Measurements from ENCODE around the gene SLPI.

The SLPI gene

GRCh38 chr20:45211569-45212474, 42.5 kb downstream of the SLPI start:
- Histone ChIP-seq H3K4me2 (ENCODE audit: insufficient read depth, low read length) (no peak overlapping the region), H3K9me3 (ENCODE audit: insufficient read depth, low read length, severe bottlenecking) (no peaks in the 10 kb centered on the region), H3K27me3 (ENCODE audit: insufficient read depth, low read length, poor library complexity) (peaks cover 20% of the 10 kb centered on the region), H3K79me2 (ENCODE audit: insufficient read depth, low read length) (no peaks in the 10 kb centered on the region), H3K27ac (ENCODE audit: low read length) (no peak overlapping the region), H3K4me1 (ENCODE audit: insufficient read depth, low read length) (no peaks in the 10 kb centered on the region), H3K36me3 (ENCODE audit: insufficient read depth, low read length) (no peaks in the 10 kb centered on the region), H2AFZ (ENCODE audit: low read depth, low read length) (no peak overlapping the region), H3K9ac (ENCODE audit: low read depth, low read length) (no peak overlapping the region), H3K4me3 (ENCODE audit: low read depth in 1 of 2, low read length in 2 of 2) (no peak overlapping the region), H4K20me1 (ENCODE audit: insufficient read depth, low read length) (no peaks in the 10 kb centered on the region)
- TF ChIP-seq CTCF (IDR thresholded peaks at IDR 0.05; ENCODE audit: borderline replicate concordance, extremely low read depth, low read length, poor library complexity, severe bottlenecking) (no peak), EZH2 (IDR thresholded peaks at IDR 0.05; ENCODE audit: borderline replicate concordance, low read depth, low read length, severe bottlenecking) (no peak)
- no peak for ATAC-seq (ENCODE audit: insufficient read depth, low read depth)
- DNase-seq = no peak

GRCh38 chr20:45209924-45210323, 44.4 kb downstream of the SLPI start:
- H3K4me1 ChIP-seq (ENCODE audit: insufficient read depth, low read length) = no peaks in the 10 kb centered on the region
- no peak overlapping the region for H2AFZ ChIP-seq (ENCODE audit: low read depth, low read length)
- H3K9me3 ChIP-seq (ENCODE audit: insufficient read depth, low read length, severe bottlenecking) = no peaks in the 10 kb centered on the region
- peaks cover 32% of the 10 kb centered on the region for H3K27me3 ChIP-seq (ENCODE audit: insufficient read depth, low read length, poor library complexity)
- H3K36me3 ChIP-seq (ENCODE audit: insufficient read depth, low read length) = no peaks in the 10 kb centered on the region
- DNase-seq (no peak), ATAC-seq (ENCODE audit: insufficient read depth, low read depth) (no peak)
- H3K4me3 ChIP-seq (ENCODE audit: low read depth in 1 of 2, low read length in 2 of 2) = no peak overlapping the region
- no peak overlapping the region for H3K4me2 ChIP-seq (ENCODE audit: insufficient read depth, low read length)
- H3K79me2 ChIP-seq (ENCODE audit: insufficient read depth, low read length) = no peaks in the 10 kb centered on the region
- H4K20me1 ChIP-seq (ENCODE audit: insufficient read depth, low read length) = no peaks in the 10 kb centered on the region
- no peak overlapping the region for H3K9ac ChIP-seq (ENCODE audit: low read depth, low read length)
- TF ChIP-seq EZH2 (IDR thresholded peaks at IDR 0.05; ENCODE audit: borderline replicate concordance, low read depth, low read length, severe bottlenecking) (no peak), CTCF (IDR thresholded peaks at IDR 0.05; ENCODE audit: borderline replicate concordance, extremely low read depth, low read length, poor library complexity, severe bottlenecking) (no peak)
- H3K27ac ChIP-seq (ENCODE audit: low read length) = no peak overlapping the region

GRCh38 chr20:45206725-45207124, 47.6 kb downstream of the SLPI start, which contains the start of gene SEMG1:
TSS of gene SEMG1 (plus strand) at chr20:45207033. CDS start at chr20:45207054, 21 bp downstream.
- Histone ChIP-seq H3K27me3 (ENCODE audit: insufficient read depth, low read length, poor library complexity) (peaks cover 28% of the 10 kb centered on the region), H3K4me3 (ENCODE audit: low read depth in 1 of 2, low read length in 2 of 2) (no peak within 1 kb of the TSS), H3K4me2 (ENCODE audit: insufficient read depth, low read length) (no peak within 1 kb of the TSS), H3K79me2 (ENCODE audit: insufficient read depth, low read length) (no peaks in the 10 kb centered on the region), H3K9ac (ENCODE audit: low read depth, low read length) (no peak within 1 kb of the TSS), H2AFZ (ENCODE audit: low read depth, low read length) (no peak within 1 kb of the TSS), H3K4me1 (ENCODE audit: insufficient read depth, low read length) (no peaks in the 10 kb centered on the region), H3K9me3 (ENCODE audit: insufficient read depth, low read length, severe bottlenecking) (no peaks in the 10 kb centered on the region), H4K20me1 (ENCODE audit: insufficient read depth, low read length) (no peaks in the 10 kb centered on the region), H3K36me3 (ENCODE audit: insufficient read depth, low read length) (no peaks in the 10 kb centered on the region), H3K27ac (ENCODE audit: low read length) (no peak within 1 kb of the TSS)
- TF ChIP-seq EZH2 (IDR thresholded peaks at IDR 0.05; ENCODE audit: borderline replicate concordance, low read depth, low read length, severe bottlenecking) (no peak), CTCF (IDR thresholded peaks at IDR 0.05; ENCODE audit: borderline replicate concordance, extremely low read depth, low read length, poor library complexity, severe bottlenecking) (no peak)
- DNase-seq = no peak
- ATAC-seq (ENCODE audit: insufficient read depth, low read depth) = no peak
